ENCODE results near the gene BHMT.

GRCh38 chr5:79168031-79168430 lies 56.4 kb downstream of the BHMT start:
- TF ChIP-seq CTCF (conservative IDR thresholded peaks at IDR 0.05; ENCODE audit: low read depth in 2 of 2), result no peak
- no peak for TF ChIP-seq REST (IDR thresholded peaks at IDR 0.05; ENCODE audit: unreplicated experiment)
- TF ChIP-seq POLR2AphosphoS5 (IDR thresholded peaks at IDR 0.05; ENCODE audit: low read depth), result no peak
- no peak for TF ChIP-seq EZH2phosphoT487 (IDR thresholded peaks at IDR 0.05; ENCODE audit: unreplicated experiment)
- no peak for TF ChIP-seq EZH2 (IDR thresholded peaks at IDR 0.05; ENCODE audit: low read depth, unreplicated experiment)
- TF ChIP-seq NANOG (IDR thresholded peaks at IDR 0.05; ENCODE audit: borderline replicate concordance), result no peak

All from GM23338 (cell line).